Activated T-cell treated with anti-CD3 and anti-CD28 coated beads for 4 hours (primary cell): Measurements from ENCODE around the gene METTL9.
"Not testable (repeated sequence)": the region's sequence is repeated elsewhere in the genome, so short reads cannot be mapped to it uniquely, and the experiment has no call there.

Experiments used
- DNase-seq: peaks from one replicate; pipeline ENCODE4 v3.0.0-alpha.2; 2020

Gene METTL9

DNA sequence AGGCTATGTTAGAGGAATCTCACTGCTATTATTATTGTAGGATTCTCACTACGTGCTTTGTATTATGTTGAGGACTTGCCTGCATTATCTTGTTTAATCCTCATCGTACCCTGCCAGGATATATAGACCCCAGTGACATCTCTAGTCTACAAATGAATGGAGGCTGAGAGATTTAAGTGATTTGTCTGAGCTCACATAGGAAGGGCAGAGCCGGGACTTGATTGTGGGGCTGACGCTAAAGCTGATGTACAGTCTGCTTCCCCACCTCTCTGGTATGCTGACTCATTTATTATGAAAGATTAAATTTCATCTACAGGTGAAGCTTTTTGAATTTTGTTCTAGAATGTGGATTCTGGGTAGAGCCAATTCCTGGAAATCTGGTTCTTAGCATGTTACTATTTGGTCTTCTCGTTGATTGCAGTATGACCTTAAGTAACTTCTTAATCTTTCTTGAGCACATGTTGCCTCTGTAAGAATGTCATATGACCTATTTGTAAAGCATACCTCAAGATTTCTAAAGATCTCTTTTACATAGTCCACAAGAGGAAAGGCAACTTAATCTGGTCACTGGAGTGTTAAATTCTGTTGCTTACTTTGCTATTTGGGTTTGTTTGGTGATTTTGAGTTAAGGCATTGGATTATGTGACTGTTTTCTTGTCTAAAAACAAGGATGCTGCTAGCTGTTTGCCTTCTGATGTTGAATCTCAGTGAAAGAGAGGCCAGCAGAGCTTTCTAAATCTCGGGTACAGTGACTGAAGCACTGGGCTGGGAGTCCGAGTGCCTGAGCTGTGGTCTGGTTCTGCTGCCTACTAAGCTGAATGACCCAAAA lies 12.4 kb downstream of the METTL9 start:
- DNase-seq, result no peak

DNA sequence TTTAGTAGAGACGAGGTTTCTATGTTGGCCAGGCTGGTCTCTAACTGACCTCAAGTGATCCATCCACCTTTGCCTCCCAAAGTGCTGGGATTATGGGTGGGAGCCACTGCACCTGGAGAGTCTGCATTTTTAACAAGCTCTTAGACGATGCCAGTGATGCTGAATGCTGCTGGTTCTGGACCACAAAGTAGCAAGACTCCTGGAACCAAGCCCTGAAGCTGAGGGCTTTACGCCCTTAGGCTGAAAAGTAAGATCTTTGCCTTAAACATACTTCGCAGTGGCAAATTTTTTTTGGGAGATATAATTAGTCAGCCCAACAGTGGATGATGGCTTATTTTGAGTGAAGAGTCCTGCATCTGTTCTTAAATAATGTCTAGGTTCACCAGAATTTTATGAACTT lies 14.0 kb downstream of the METTL9 start:
- no peak for DNase-seq

DNA sequence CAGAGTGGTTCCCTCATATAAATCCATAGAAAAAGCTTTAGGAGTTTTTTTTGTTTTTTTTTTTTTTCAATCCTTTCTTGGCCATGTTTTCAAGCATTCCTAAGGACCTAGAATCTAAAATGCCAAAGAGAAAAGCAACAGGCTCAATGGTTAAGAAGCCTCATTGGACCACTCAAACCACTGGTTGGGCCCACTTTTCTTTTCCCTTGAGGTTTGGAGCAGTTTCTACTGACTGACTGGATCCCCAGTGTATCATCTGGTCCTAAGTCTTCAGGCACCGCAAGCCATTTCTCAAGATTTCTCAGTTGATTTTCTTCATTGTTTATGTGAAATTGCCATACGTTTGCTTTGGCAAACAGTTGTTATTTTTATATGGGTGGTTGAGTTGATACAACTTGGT lies 14.4 kb downstream of the METTL9 start:
- DNase-seq, result no peak

DNA sequence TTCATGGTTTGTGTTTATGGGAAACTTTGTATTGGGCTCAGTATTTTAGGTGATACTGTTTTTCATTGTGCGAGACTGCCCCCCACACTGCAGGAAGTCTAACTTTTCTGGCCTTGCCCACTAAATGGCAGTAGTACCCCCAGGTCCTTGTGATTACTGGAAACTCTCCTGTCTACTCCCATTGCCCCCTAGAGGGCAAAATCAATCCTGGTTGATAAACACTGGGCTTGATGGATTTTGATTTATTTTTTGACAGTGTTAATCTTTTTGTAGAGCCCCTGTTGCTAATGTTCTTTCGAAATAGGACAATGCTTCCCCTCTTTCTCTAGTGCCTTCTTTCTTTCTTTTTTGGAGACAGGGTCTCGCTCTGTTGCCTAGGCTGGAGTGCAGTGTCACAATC lies 15.5 kb downstream of the METTL9 start:
- no peak for DNase-seq

DNA sequence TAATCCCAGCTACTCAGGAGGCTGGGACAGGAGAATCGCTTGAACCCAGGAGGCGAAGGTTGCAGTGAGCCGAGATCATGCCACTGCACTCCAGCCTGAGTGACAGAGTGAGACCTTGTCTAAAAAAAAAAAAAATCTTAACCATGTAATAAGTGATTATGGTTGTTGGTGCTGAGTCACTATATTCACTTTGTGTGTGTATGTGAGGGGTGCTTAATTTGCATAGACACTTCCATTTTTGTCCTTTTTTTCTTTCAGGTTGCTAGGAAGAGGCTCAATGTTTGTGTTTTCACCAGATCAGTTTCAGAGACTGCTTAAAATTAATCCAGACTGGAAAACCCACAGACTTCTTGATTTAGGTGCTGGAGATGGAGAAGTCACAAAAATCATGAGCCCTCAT lies 18.2 kb downstream of the METTL9 start:
- no peak for DNase-seq

DNA sequence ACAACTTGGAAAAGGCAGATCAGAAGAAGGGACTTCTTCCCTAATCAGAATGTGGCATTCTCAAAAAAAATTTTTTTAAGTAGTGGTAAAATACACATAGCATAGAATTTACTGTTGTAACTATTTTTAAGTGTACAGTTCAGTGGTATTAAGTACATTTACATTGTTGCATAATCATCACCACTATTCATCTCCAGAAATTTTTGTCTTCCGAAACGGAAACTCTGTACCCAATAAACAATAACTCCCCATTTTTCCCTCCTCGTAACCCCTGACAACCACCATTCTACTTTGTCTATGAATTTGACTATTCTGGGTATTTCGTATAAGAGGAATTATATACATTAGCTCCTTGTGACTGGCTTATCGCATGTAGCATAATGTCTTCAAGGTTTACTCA lies 18.9 kb downstream of the METTL9 start:
- DNase-seq, result no peak

DNA sequence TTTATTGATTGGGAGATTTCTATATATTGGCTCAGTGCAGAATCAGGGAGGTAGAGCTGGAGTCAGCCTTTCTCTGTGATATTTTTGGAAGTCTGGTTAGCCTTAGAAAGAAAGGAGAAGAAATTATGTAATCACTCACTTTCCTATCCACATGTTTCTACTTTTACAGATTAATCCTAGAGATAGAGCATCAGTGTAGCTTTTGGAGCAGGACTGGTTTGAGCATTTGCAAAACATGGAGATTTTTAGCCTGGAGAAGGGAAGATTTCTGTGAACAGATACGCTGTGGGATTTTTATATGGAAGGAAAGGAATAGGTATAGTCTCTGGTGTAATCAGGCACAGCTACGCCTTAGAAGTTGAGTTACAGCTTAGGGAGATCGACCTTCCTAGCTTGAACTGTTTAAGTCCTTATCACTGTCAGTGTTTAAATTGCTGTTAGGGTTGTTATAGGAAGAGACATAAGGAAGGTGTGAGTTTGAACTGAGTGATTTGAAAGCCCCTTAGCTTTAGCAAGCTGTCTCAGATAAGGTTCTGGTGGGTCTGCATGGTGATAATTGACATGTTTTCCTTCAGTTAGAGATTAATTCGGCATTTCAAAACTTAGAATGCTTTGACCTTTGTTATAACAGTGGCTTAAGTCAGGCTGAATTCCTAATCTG lies 20.5 kb downstream of the METTL9 start:
- no peak for DNase-seq

DNA sequence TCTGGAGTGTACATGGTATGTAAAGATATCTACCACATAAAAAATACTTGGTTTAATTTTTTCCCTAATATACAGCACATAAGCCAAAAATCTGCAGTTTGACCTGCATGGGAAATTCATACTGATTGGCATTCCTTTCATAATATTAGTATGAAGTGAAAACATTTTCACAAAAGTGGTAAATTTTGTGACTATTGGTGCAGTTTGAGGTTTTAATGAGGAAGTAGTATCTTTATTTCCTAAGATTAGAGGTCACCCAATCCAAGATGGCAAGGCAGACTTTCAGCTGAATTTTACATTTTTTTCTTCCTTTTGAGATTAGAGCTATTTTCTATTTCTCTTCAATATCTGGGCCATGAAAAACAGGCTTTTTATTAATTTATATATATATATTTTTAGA lies 21.2 kb downstream of the METTL9 start:
- no peak for DNase-seq

DNA sequence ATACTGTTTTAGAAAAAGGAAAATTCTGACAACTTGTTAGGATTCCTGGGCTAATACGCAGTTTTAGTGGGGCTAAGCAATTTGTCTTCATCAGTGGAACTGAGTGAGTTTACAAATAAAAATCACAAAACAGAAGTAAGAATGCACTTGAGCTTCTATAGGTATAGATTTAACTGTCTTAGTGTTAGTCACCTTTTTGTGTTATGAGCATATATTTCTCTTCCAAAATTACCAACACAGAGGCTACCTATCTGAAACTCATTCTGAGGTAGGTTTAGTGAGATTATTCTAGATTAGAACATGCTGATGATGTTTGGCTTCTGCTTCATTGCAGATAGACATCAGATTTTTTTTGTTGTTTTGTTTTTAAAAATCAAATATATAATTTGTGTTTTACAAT lies 23.2 kb downstream of the METTL9 start:
- DNase-seq, result no peak

DNA sequence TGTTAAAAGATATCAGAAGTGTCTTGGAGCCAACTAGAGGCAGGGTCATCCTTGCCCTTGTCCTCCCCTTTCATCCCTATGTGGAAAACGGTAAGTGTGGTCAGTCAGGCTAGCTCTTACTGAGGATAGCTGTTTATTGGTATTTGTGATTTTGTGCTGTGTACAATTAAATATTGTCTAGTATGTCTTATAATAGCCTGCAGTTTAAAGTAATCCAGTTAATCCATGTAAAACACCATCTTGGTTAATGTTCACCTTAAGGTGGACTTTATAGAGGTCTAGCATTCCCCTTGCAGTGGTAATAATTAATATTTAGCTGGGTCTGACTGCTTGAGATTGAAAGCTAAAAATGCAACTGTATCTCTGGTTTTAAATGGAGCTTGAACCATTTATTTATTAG lies 25.6 kb downstream of the METTL9 start:
- DNase-seq, result no peak

DNA sequence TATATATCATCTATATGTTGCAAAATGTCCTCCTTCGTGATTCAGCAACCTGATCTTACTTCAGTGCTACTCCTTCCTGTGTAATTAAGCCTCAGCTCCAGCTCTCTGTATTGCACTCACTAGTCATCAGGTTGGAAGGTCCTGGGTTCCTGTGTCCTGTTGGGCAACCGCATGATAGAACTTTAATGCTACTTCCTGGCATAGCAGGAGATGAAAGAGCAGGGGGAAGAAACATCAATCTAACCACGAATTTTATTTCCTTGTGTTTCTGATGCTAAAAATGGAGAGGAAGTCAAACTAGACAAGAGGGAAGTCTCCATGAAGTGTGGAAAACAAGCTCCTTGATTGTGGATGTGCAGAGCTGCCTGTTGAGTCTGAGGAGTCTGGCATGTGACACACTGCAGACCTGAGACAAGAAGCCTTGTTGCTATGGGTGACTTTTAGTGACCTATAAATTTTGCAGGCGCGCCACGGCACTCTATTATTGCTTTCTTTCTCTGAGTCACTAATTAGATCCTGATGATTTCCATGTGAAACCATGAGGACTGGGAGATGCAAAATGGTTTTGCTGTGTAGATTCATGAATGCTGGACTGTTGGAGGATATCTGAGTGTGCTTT lies 27.4 kb downstream of the METTL9 start:
- no peak for DNase-seq

DNA sequence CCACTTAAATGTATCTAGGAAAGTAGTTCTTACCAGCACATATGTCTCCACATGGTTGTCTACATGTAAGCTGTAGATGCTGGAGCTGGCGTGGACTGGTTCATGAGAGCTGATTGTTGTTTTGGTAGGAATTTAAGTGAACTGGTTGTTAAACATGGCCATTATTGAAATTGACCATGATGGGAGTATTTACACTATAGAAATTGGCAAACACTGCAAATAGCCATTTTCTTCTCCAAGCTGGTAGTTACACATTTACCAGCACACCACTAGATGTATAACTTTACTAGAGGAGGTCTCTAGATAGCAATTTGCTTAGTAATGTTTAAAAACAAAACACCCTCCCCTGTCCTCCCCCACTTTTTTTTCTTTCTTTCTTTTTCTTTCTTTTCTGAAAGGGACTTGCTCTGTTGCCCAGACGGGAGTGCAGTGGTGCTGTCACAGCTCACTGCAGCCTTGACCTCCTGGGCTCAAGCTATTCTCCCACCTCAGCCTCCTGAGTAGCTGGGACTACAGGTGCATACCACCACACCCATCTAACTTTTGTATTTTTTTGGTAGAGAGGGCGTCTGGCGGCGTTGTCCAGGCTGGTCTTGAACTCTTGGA lies 28.8 kb downstream of the METTL9 start:
- DNase-seq, result no peak

DNA sequence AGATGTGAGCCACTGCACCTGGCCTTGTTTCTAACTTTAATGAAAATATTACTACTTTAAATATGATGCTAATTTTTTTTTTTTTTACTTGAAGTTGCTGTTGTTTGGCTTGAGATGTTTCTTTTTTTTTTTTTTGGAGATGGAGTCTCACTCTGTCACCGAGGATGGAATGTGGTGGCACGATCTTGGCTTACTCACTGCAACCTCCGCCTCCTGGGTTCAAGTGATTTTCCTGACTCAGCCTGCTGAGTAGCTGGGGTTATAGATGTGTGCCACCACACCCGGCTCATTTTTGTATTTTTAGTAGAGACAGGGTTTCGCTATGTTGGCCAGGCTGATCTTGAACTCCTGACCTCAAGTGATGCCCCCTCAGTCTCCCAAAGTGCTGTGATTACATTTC lies 29.4 kb downstream of the METTL9 start:
- no peak for DNase-seq

DNA sequence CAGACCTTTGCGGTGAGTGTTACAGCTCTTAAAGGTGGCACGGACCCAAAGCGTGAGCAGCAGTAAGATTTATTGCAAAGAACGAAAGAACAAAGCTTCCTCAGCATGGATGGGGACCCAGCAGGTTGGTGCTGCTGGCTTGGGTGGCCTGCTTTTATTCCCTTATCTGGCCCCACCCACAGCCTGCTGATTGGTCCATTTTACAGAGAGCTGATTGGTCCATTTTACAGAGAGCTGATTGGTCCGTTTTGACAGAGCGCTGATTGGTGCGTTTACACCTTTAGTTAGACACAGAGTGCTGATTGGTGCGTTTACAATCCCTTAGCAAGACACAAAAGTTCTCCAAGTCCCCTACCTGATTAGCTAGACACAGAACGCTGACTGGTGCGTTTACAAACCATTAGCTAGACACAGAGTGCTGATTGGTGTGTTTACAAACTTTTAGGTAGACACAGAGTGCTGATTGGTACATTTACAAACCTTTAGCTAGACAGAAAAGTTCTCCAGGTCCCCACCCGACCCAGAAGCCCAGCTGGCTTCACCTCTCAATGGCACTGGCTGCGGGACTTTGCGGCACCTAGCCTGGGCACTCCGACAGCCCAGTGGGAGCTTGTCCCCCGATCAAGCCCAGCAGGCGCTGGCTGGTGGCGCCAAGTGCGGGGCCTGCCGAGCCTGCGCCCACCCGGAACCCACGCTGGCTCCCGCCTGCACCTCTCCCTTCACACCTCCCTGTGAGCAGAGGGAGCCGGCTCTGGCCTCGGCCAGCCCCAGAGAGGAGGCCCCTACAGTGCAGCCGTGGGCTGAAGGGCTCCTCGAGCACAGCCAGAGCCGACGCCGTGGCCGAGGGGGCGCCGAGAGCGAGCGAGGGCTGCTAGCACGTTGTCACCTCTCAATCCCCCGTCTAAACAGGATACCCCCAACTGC lies 30.5 kb downstream of the METTL9 start:
- DNase-seq, result not testable (repeated sequence)

DNA sequence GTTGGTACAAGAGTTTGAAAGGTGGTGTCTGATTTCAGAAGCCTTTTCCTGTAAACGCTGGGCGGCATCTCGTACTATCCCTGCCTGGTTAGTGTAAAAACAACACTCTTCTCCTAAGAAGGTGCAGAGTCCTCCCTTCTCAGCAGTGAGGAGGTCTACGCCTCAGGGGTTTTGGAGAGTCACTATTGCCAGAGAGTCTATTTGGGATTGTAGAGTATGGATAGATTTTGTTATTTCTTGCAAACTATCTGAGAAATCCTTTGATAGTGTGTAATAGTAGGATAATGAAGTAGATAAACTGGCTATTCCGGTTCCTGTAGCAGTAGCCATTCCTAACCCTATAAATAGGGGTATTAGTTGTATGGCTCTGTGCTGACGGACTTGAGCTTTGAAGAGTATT lies 31.5 kb downstream of the METTL9 start:
- DNase-seq, result not testable (repeated sequence)

DNA sequence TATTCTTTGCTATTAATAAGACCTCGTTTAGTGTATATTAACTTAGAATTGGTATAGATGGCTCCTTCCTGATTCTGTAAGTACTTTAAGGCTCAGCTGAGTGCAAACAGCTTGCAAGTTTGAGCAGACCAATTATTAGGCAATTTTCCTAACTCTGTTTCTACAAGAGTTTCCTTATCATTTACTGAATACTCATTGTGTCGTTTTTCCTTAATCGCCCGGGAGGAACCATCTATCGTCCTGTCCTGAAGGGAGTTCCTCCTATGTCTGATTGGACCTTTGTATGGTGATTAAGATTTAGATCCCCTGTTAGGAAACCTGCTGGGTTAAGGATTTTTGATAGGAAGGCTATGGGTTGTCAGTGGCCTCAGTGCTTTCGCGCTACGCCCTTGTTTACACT lies 32.0 kb downstream of the METTL9 start:
- DNase-seq, result not testable (repeated sequence)

DNA sequence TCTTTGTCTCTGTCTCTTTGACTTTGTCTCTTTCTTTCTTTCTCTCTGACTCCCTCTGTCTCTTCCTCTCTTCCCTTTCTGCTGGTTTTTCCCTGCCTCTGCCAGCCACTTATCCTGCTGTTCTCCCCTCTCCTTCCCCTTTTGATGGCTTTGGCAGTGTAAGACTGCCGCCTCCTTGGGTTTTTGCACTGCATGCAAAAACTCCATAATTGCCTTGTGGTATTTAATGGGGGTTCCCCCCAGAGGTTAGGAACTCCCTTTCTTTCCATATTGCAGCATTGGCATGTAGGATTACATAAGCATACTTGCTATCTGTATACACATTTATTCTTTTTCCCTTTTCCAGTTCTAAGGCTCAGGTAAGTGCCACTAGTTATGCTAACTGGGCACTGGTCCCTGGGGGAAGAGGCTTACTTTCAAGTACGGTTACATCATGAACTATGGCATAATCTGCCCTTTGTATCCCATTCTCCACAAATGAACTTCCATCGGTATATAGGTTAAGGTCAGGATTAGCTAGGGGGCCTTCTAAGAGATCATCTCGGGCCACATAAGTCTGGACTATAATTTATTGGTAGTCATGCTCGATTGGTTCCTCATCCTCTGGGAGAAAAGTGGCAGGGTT lies 32.7 kb downstream of the METTL9 start:
- not testable (repeated sequence) for DNase-seq

DNA sequence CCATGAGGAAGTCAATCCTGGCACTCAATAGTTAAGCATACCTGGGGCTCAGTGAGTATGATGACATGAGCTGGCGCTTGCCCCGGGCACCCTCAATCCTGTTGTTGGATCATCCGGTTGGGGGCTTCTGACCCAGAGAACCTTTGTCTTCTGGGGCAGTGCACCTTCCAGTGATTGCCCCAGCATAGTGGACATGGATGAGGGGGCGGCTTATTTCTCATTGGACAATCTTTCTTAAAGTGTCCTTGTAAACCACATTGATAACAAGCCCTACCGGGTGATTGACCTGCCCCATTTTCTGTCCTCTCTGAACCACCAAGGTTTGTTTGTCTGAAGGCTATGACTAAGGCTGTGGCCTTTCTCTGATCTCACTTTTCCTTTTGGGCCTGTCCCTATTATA lies 34.8 kb downstream of the METTL9 start:
- no peak for DNase-seq

DNA sequence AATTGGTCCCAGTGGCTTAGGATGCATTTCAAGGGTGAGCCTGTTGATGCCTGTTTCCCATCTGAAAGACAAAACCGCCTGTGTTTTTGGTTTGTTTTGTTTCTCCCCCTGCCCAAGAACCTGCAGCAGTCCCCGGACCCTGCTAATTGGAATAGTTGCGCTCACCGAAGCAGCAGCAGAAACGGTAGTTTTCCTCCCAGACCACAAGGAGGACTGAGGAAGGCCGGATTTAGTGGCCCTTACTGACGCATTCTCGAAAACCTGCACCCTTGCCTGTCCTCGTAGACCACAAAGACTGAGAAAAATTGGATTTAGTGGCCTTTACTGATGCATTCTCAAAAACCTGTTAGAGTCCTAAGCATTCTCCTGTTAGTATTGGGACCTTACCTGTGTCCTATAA lies 36.3 kb downstream of the METTL9 start:
- not testable (repeated sequence) for DNase-seq

DNA sequence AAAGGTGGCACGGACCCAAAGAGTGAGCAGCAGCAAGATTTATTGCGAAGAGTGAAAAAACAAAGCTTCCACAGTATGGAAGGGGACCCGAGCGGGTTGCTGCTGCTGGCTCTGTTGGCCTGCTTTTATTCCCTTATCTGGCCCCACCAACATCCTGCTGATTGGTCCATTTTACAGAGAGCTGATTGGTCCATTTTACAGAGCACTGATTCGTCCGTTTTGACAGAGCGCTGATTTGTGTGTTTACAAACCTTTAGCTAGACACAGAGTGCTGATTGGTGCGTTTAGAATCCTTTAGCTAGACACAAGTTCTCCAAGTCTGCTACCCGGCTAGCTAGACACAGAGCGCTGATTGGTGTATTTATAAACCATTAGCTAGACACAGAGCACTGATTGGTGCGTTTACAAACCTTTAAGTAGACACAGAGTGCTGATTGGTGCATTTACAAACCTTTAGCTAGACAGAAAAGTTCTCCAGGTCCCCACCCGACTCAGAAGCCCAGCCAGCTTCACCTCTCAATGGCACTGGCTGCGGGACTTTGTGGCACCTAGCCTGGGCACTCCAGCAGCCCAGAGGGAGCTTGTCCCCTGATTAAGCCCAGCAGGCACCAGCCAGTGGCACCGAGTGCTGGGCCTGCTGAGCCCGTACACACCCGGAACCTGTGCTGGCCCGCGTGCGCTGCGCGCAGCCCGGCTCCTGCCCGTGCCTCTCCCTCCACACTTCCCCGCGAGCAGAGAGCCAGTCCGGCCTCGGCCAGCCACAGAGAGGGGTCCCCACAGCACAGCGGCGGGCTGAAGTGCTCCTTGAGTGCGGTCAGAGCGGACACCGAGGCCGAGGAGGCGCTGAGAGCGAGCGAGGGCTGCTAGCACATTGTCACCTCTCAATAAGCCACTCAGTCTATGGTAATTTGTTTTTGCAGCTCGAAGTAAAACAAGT lies 37.9 kb downstream of the METTL9 start:
- DNase-seq, result no peak

DNA sequence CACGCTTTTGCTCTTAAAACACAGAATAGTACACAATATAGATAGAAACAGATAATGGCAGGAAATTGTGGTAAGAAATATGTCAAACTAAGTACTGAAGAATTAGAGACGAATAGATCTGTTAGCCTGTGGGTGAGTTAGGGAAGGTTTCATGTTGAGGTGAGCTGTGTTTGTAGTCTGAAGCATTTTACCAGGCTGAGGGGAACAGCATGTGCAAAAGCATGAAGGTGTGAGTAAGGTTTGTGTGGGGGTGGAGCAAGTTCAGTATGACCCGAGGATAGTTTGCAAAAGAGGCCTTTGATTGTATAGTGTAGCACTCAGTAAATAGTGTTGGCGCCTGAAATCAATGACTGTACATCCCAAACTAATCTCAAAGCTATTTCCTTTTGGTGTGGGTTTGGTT lies 39.2 kb downstream of the METTL9 start:
- DNase-seq, result no peak
